SJSA1 (cell line): ENCODE data around the gene SERPINB12. TPM values are rescaled to one million over a fixed set of nuclear protein-coding genes. Genes with fewer than 3 reads are reported as not detected.
A peak's percentile ranks its signal among the peaks of the same experiment; 100 is the strongest.

Experiments used
- DNase-seq, 2 experiments: peaks; one replicate each; pipeline ENCODE4 v3.0.0-alpha.2; 2015 to 2020; ENCODE audit warnings: low spot score in 2 of 2, low read depth in 1 of 2
- H3K27ac ChIP-seq: fragments of 250-450 bp; sonication (Bioruptor Pico); 2 replicates; pipeline ENCODE4 v1.5.1; 2020; ENCODE audit warnings: mild to moderate bottlenecking, moderate library complexity
- H3K27me3 ChIP-seq: fragments of 250-450 bp; sonication (Bioruptor Pico); replicated peaks from 2 replicates; pipeline ENCODE4 v1.5.1; 2020; ENCODE audit warnings: mild to moderate bottlenecking, moderate library complexity
- H3K36me3 ChIP-seq: fragments of 250-450 bp; sonication (Bioruptor Pico); 2 replicates; pipeline ENCODE4 v1.5.1; 2020; ENCODE audit warnings: mild to moderate bottlenecking
- H3K4me1 ChIP-seq: fragments of 250-450 bp; sonication (Bioruptor Pico); replicated peaks from 2 replicates; pipeline ENCODE4 v1.6.1; 2021; ENCODE audit warnings: mild to moderate bottlenecking
- H3K4me3 ChIP-seq: fragments of 250-450 bp; sonication (Bioruptor Pico); 2 replicates; pipeline ENCODE4 v1.5.1; 2020; ENCODE audit warnings: mild to moderate bottlenecking
- H3K9me3 ChIP-seq: fragments of 250-450 bp; sonication (Bioruptor Pico); replicated peaks from 2 replicates; pipeline ENCODE4 v1.5.1; 2020; ENCODE audit warnings: mild to moderate bottlenecking
- total RNA-seq: library from RNA; depleted of rRNA; stranded (reverse); fragments of >200 nt; shearing (Covaris generic); gene quantifications from 2 replicates; pipeline ENCODE4 v1.2.3, GENCODE V29; 2014

SERPINB12 gene
- total RNA-seq, 1 experiment from 2014 or later: not detected

DNA sequence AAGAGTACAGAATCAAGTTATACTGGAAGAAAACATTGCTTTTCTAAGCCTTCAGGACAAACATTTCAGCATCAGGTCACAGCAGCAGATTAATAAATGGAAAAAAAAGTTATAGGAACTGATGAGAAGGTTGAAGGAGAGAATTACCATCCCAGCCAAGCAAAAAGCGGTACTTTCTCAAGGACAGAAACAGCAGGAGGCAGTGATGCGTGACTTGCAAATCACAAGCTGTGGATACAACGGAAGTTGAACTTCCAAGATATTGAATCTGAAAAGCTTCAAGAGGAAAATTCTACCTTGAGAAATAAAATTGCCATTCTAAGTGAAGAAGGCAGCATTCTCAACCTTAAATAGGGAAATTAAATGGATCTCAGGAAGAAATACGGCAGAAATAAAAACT lies 18.5 kb upstream of the SERPINB12 start:
- Histone ChIP-seq H3K4me1 (no peaks in the 10 kb centered on the region), H3K9me3 (no peaks in the 10 kb centered on the region), H3K4me3 (no peak overlapping the region), H3K27me3 (peaks cover 4% of the 10 kb centered on the region; the same call in 1 of the 2 replicates), H3K27ac (no peak overlapping the region), H3K36me3 (no peaks in the 10 kb centered on the region)
- DNase-seq: no peak

DNA sequence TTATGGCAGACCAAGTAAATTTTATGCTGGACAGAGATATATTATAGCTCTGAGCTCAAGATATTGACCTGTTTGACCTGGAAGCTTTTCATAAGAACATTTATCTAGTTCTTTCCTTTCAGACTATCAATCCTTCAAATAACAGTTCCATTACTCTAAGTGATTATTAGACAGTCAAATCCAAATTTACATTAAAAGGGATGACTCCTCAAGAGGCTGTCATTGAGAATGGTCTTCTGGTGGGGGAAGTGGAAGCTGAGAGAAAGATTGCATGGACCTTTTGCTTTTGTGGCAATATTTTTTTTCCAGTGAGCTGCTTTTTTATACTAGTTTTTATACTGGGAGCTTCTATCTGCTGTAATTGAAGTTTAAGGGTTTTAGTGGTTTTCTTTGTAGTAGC lies 14.9 kb upstream of the SERPINB12 start:
- H3K4me3 ChIP-seq: no peak overlapping the region
- H3K36me3 ChIP-seq: no peaks in the 10 kb centered on the region
- no peak for DNase-seq
- no peaks in the 10 kb centered on the region for H3K4me1 ChIP-seq
- H3K9me3 ChIP-seq: no peaks in the 10 kb centered on the region
- H3K27me3 ChIP-seq: 0 out of 2 replicates have a peak, but pooled peaks cover 4% of the 10 kb centered on the region
- H3K27ac ChIP-seq: no peak overlapping the region

DNA sequence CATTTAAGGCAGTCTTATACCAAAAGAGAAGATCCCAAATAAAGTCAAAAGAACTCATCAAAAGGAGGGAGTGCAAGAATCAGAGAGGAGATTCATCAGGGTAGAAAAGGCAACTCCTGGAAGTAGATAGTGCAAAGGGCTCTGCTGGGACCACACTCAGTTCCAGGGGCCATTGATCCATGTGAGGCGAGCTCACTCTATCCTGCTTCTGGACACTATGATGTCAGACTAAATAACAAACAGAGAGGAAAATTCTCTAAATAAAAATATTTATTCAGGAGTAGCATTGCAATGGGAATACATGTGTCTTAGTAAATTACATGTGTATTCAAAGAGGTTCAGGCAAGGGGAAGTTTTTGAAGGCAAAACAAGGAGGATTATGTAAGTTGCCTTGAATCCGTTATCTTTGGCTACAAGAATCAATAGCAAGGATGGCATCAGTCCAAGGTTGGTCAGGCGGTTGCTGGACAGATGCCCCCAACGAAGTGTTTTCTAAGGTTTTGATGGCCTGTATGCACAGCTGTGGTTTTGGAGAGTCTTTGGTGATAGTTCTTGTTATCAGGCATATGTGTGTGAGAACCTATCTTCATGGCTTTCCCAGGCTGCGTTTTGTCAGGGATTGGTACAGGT lies 13.2 kb upstream of the SERPINB12 start:
- no peak overlapping the region for H3K27ac ChIP-seq
- H3K9me3 ChIP-seq: no peaks in the 10 kb centered on the region
- peaks cover 7% of the 10 kb centered on the region; the same call in 1 of the 2 replicates for H3K27me3 ChIP-seq
- no peaks in the 10 kb centered on the region for H3K36me3 ChIP-seq
- no peaks in the 10 kb centered on the region for H3K4me1 ChIP-seq
- no peak for DNase-seq
- H3K4me3 ChIP-seq: no peak overlapping the region

DNA sequence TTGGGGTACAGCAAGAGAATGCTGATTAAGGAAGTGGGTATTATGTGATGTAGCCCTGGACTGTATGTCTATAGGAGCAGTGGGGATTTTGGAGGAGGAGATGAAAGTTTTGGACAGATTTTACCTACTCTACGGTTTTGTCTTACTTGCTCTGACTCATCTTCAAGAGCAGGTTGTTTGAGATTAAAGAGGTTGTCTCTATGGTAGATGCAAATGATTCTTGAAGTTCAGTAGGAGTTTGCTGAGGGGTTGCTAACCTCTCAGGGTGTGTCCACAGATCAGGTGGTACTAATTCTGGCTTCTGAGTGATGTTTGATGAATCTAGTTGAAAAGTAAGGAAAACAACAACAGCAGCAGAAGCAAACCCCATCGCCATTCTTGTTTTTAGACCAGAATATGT lies 9.7 kb upstream of the SERPINB12 start:
- no peaks in the 10 kb centered on the region for H3K36me3 ChIP-seq
- peaks cover 15% of the 10 kb centered on the region; the same call in 1 of the 2 replicates for H3K27me3 ChIP-seq
- no peak overlapping the region for H3K4me3 ChIP-seq
- no peaks in the 10 kb centered on the region for H3K4me1 ChIP-seq
- no peak overlapping the region for H3K27ac ChIP-seq
- H3K9me3 ChIP-seq: no peaks in the 10 kb centered on the region
- DNase-seq: no peak

DNA sequence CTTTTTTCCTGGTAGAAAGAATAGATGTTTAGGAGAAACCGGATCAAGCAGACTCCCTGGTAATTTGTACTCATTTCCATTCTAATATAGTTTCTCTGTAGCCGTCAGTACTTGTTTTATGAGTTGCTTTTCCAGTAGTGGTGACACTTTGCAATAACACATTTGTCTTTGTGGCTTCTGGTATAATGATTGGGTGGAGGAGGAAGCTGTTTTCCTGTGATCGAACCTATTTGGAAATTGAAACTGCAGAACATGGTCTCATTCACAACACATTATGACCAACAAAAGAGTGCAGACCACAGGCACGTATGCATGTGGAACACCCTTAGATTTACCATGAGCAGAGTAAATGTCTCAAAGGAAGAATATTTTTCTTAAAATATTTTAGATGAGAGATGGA lies 7.6 kb upstream of the SERPINB12 start:
- Histone ChIP-seq H3K4me1 (peaks cover 1% of the 10 kb centered on the region), H3K36me3 (no peaks in the 10 kb centered on the region), H3K27me3 (peaks cover 15% of the 10 kb centered on the region; the same call in 1 of the 2 replicates), H3K27ac (no peak overlapping the region), H3K4me3 (no peak overlapping the region), H3K9me3 (no peaks in the 10 kb centered on the region)
- no peak for DNase-seq

DNA sequence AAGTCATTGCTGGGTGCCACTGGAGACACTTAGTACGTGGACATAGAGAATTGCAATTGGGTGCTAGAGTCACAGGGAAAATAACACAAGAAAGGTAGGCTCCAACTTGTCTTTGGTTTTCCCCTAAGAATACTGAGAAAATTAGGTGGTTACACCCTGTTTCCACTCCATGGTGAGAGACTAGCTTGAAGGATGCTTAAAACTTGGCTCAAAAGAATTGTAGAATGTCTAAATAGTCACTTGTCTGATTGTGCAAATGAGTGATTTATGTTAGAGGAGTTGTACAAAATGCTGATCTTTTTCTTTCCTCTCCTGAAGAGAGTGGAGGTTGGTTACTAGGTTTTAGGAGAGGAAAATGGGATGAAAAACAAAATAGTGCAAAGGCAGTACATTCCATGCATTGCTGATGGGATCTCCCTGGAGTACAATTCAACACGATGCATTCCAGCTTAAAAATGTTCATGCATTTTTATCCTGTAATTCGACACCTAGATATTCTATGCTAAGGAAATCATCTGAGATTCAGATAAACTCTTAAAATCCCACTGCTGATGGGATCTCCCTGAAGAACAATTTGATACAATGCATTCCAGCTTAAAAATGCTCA lies 2.2 kb upstream of the SERPINB12 start:
- H3K9me3 ChIP-seq: no peaks in the 10 kb centered on the region
- H3K4me3 ChIP-seq: no peak overlapping the region
- no peaks in the 10 kb centered on the region for H3K36me3 ChIP-seq
- DNase-seq: peak in 1 of 2 experiments; percentile 27
- H3K27ac ChIP-seq: no peak overlapping the region
- peaks cover 7% of the 10 kb centered on the region for H3K4me1 ChIP-seq
- H3K27me3 ChIP-seq: peaks cover 8% of the 10 kb centered on the region; the same call in 1 of the 2 replicates

DNA sequence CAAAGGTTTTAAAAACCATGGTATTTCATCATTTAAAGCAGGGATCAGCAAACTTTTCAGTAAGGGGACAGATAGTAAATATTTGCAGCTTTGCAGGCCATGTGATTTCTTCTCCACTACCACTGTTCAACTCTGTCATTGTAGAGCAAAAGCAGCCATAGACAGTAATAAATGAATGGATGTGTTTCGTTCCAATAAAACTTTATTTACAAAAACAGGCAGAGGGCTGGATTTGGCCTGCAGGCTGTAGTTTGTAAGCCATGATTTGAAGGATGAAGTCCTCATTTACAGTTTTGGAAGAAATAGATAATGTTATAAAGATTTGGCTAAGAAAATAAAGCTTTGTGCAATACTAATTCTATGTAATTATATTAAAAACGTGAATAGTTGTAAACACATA lies 1.8 kb downstream of the SERPINB12 start:
- Histone ChIP-seq H3K4me3 (no peak overlapping the region), H3K27ac (no peak overlapping the region), H3K27me3 (peaks cover 6% of the 10 kb centered on the region), H3K36me3 (no peaks in the 10 kb centered on the region), H3K9me3 (no peaks in the 10 kb centered on the region), H3K4me1 (peaks cover 7% of the 10 kb centered on the region)
- DNase-seq: no peak

DNA sequence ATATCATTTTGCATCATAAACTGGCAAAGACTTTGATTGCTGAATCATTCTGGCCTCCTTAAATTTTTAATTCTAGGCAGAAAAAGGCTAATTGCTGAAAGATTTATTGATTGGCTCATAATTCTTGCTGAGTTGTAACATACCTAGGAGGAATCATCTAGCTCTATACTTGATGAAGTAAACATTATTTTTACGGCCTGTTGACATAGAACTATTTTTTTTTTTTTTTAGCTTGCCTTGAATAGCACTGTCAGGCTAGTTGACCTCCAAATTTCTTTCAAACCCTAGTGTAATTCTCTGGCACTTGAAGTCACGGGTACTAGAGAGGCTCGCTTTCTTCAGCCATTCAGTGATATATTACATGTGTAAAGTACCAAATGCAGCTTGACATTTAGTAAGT lies 2.8 kb downstream of the SERPINB12 start:
- no peak for DNase-seq
- Histone ChIP-seq H3K9me3 (no peaks in the 10 kb centered on the region), H3K36me3 (no peaks in the 10 kb centered on the region), H3K27me3 (peaks cover 7% of the 10 kb centered on the region), H3K4me1 (peaks cover 2% of the 10 kb centered on the region), H3K27ac (no peak overlapping the region), H3K4me3 (no peak overlapping the region)

DNA sequence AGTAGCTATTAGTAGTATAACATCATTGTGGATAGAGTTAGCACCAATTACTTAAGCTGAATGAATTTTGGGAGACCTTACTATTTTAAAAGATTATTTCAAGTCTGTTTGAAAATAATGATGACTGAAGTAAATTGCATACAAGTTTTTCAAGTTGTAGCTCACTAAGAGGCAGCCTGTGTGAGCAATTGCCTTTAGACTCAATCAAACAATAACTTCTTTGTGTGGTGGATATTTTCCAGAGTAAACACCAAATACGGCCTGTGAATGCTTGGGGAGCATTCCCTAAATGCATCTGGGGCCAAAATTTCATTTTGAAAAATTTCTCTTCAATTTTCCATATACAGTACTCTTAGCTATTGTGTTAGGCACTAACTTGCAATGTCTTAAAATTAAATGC lies 7.9 kb downstream of the SERPINB12 start:
- H3K4me1 ChIP-seq: no peaks in the 10 kb centered on the region
- peaks cover 4% of the 10 kb centered on the region for H3K27me3 ChIP-seq
- no peak for DNase-seq
- H3K9me3 ChIP-seq: no peaks in the 10 kb centered on the region
- no peak overlapping the region for H3K4me3 ChIP-seq
- H3K27ac ChIP-seq: no peak overlapping the region
- no peaks in the 10 kb centered on the region for H3K36me3 ChIP-seq

DNA sequence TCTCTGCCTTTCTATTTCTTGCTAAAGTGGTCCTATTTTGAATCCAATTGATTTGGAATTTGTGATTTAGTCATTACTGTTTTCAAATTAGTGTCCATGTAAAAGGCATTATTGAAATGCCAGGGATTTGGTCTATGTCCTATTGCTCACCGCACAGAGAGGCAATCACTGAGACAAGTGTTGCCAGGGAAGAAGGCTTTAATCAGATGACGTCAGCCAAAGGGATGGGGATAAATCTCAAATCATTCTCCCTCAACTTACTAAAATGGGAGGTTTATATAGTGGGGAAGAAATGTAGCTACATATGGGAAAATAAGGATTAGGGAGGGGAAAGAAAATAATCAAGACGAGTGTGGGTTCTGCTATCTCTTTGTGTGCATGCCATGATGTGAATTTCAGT lies 9.6 kb downstream of the SERPINB12 start:
- no peaks in the 10 kb centered on the region for H3K9me3 ChIP-seq
- no peak for DNase-seq
- no peak overlapping the region for H3K4me3 ChIP-seq
- no peak overlapping the region for H3K27ac ChIP-seq
- H3K36me3 ChIP-seq: no peaks in the 10 kb centered on the region
- peaks cover 4% of the 10 kb centered on the region for H3K27me3 ChIP-seq
- no peaks in the 10 kb centered on the region for H3K4me1 ChIP-seq

DNA sequence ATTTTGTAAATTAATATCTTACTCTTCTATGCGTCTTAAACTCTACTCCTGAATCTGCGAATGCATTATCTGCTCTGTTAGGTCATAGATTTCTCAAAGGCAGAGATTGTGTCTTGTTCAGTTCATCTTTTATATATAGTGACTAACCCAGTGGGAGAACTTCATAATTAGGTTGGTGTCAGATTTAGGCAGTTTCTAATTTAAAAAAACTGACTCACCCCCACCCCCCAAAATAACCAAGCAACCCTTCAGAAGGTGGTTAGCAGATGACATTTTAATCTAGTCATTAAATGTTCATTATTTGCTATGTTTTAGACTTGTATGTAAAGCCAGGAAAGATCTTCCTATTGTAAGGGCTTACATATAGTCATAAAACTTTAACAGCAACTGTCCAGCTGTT lies 10.4 kb downstream of the SERPINB12 start:
- Histone ChIP-seq H3K36me3 (no peaks in the 10 kb centered on the region), H3K4me1 (no peaks in the 10 kb centered on the region), H3K4me3 (no peak overlapping the region), H3K27me3 (peaks cover 4% of the 10 kb centered on the region), H3K27ac (no peak overlapping the region), H3K9me3 (no peaks in the 10 kb centered on the region)
- DNase-seq: no peak

DNA sequence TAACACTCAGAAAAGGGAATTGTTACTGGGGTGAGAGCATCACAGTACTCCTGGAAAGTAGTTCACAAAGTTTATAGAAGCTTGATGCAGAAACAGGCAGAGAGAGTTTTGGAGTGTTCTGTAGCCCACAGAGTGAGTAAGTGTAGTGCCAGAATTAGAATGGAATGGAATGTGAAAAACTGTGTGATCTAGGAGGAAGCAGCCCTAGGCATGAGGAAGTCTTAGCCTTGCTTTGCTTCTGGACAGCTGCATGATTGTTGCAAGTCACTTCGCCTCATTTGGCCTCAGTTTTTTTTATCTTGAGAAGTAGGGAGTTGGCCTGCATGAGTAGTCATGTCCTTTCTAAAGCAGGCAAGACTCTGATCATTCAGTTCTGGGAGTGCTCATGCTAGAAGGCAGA lies 10.9 kb downstream of the SERPINB12 start:
- peak in 1 of 2 experiments; percentile 3 for DNase-seq
- H3K36me3 ChIP-seq: no peaks in the 10 kb centered on the region
- no peak overlapping the region for H3K4me3 ChIP-seq
- peaks cover 4% of the 10 kb centered on the region for H3K27me3 ChIP-seq
- no peaks in the 10 kb centered on the region for H3K9me3 ChIP-seq
- H3K4me1 ChIP-seq: no peaks in the 10 kb centered on the region
- H3K27ac ChIP-seq: no peak overlapping the region

DNA sequence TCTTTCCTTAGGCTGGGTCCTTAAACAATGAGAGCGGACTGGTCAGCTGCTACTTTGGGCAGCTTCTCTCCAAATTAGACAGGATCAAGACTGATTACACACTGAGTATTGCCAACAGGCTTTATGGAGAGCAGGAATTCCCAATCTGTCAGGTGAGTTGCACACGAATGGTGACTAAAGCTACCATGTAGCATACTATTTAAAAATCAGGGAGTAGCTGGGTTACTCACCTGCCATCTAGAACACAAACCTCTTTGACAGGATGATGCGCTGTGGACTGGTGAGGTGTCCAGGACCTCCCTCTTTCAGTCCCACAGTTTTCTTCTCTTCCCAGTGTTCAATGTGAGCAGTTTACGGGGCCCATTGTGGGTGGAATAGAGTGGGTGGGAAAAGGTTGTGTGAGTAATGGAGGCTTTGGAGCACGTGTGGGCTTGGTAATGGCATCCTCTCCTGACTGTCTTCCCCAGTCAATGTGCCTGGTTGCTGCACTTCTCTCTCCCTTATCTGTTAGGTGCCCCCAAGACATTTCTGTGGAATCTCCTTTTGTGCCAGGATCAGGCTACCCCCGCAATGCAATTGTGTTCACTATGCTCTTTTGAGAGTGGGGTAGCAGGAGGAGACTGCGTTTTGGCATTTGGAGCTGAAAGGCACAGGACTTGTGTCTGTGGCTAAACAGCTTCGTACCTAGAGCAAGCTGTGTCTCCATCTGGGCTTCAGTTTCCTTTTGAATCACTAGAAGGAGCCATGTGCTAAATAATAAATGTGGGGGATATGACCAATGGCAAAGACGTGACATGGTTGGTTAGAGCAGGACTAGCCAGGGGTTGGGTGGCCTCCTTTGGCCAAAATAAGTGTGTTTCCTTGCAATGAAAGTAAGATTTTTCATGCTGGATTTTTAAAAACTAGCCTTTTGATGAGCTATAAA lies 17.7 kb downstream of the SERPINB12 start:
- Histone ChIP-seq H3K4me1 (no peaks in the 10 kb centered on the region), H3K4me3 (no peak overlapping the region), H3K27me3 (no peaks in the 10 kb centered on the region), H3K27ac (no peak overlapping the region), H3K9me3 (no peaks in the 10 kb centered on the region), H3K36me3 (no peaks in the 10 kb centered on the region)
- no peak for DNase-seq

DNA sequence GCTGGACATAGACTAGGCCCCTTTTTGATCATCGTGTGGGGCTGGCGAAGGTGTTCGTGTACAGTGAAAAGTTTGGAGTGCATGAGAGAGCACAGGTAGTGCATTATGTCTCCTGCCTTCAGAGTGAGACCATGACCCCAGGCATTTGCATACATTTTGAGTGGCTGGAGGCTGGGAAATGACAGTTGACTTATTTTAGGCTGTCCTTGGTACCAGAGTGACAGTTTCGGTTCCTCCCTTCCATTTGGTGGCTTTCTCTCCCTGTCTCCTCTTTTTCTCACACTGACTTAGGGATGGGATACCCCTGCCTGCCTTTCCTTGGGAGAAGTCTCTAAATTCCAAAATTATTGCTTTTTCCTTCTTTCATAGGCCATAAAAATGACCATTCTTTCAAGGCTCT lies 20.1 kb downstream of the SERPINB12 start:
- no peaks in the 10 kb centered on the region for H3K9me3 ChIP-seq
- no peak overlapping the region for H3K27ac ChIP-seq
- no peaks in the 10 kb centered on the region for H3K36me3 ChIP-seq
- no peaks in the 10 kb centered on the region for H3K27me3 ChIP-seq
- no peak overlapping the region for H3K4me3 ChIP-seq
- no peaks in the 10 kb centered on the region for H3K4me1 ChIP-seq
- no peak for DNase-seq
